ENCODE measurements around the gene TMEM11. TPM values are rescaled to one million over a fixed set of nuclear protein-coding genes. Genes with fewer than 3 reads are reported as not detected.

The TMEM11 gene, protein sequence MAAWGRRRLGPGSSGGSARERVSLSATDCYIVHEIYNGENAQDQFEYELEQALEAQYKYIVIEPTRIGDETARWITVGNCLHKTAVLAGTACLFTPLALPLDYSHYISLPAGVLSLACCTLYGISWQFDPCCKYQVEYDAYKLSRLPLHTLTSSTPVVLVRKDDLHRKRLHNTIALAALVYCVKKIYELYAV
- total RNA-seq: 10 to 100 TPM; 18.7 to 41.5 (median 25.1) TPM

DNA sequence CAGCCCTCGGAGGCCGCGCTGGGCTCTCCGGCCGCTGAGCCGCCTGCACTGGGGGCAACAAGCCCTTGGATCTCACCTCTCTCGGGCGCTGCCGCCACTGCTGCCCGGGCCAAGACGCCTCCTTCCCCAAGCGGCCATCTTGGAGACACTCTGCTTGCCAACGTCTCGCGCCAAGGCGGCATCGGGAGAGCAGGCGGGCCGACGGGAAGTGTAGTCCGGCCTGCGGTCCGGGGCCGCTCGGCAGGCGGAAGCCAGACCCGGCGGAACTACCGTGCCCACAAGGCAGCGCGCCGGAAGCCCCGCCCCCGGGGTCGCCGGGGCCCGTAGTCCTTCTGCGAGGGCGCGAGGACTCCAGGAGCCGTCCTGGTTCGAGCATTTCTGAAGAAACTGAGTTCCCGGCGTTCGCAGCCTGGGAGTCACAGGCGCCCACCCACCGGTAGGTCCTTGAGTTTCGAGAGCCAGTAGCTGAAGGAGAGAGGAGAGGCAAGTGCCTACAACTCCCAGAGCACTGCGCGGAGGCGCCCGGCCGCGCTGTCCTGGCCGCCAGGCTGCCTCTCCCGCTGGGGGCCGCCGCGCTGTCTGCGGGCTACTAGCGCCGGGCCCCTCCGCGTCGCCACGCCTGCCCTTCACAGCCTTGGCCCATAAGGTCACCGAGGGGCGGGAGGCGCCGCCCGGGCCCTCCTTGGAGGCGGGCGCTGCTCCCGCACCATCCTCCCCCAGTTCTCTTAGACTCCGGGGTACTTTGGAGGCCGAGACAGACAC, at the start of gene TMEM11:
Gene TMEM11 (minus strand): TSS at position 147 of the 762 bp plus-strand sequence. CDS start 9 bp downstream, at position 138.
- peak; percentile 80 to 94 (median 90) for ATAC-seq (replicated peaks in 6 of 8)
- Histone ChIP-seq H3K4me1 (replicated peaks in 1 of 2) (peaks cover 14 to 22% of the 10 kb centered on the region in 2 donors), H3K27ac (peak within 1 kb of the TSS; percentile 97 to 99), H3K4me3 (peak within 1 kb of the TSS; percentile 82 to 99 (median 94))
- in situ Hi-C loops (cut with MboI; ENCODE audit: low pct_unique_long_range_greater_than_20kb in 2 of 9, low sequenced_read_pairs in 9 of 9, unreplicated experiment in 9 of 9): no loop called here
- 0 to 2% (median 0%) methylated on average over 3 to 14 of the region's 76 CpGs; no CpG with 5 or more reads in 4 of the 10 experiments for WGBS, 10 experiments

DNA sequence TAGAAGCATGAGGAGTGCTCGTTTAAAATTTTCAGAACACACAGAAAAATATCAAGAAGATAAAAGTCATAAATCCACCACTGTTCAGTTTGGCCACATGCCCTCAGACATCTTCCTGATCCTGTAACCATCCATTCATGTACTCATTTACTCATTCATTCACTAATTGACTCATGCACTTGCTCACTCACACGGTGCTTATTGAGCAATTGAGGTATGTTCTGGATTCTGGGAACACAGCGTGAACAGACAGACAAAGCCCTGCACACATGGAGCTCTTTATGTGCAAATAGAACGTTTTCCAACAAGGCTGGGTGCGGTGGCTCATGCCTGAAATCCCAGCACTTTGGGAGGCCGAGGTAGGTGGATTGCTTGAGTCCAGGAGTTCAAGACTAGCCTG, 49.4 kb upstream of the TMEM11 start:
- no peaks in the 10 kb centered on the region for H3K4me1 ChIP-seq (replicated peaks in 1 of 2)
- peak in 2 of 8 experiments; percentile 75 to 78 for ATAC-seq (replicated peaks in 6 of 8)
- in situ Hi-C loops (cut with MboI; ENCODE audit: low pct_unique_long_range_greater_than_20kb in 2 of 9, low sequenced_read_pairs in 9 of 9, unreplicated experiment in 9 of 9): loop anchor here in 1 of 9 experiments (25.0 kb wide), 1 partner anchor 174 kb away; no protein-coding TSS in a partner anchor
- H3K27ac ChIP-seq: no peak overlapping the region
- no peak overlapping the region for H3K4me3 ChIP-seq
- WGBS, 10 experiments: 0 to 72% (median 37%) methylated on average over 1 to 6 of the region's 6 CpGs; no CpG with 5 or more reads in 1 of the 10 experiments

DNA sequence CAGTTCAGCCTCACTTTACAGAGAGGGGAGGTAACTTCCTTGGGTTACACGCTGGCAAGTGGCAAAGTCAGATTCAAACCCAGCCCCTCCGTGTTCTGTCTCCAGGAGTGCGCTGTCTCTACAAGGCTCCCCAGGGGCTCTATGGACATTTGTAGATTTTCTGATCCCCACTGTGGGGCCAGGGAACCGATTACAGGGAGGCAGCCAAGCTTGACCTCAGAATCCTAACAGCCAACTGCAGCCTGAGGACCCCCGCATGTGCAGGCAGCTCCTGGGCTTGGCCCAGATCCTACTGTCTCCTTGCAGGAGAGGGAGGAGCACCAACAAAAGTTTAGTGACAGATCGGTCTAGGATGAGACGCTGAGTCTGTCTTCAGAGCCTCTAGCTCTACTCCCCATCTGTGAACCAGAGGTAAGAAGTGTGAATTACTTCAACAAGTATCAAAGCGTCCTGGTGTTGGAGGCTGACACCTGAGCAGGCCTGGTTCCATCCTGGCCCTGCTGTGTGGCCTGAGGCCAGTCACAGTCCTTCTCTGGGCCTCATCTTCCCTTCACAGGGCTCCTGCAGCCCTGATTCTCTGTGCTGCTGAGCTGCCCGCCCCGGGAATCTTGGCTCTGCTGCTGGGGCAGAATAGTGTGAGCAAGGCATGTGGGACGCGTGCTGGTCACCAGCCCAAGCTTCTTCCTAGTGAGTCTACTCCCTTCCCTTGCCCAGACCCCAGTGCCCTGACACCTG, 48.5 kb upstream of the TMEM11 start:
- Histone ChIP-seq H3K27ac (no peak overlapping the region), H3K4me1 (replicated peaks in 1 of 2) (no peaks in the 10 kb centered on the region), H3K4me3 (no peak overlapping the region)
- in situ Hi-C loops (cut with MboI; ENCODE audit: low pct_unique_long_range_greater_than_20kb in 2 of 9, low sequenced_read_pairs in 9 of 9, unreplicated experiment in 9 of 9): loop anchor here in 1 of 9 experiments (25.0 kb wide), 1 partner anchor 175 kb away; no protein-coding TSS in a partner anchor
- ATAC-seq (replicated peaks in 6 of 8): no peak
- 58 to 100% (median 76%) methylated on average over 2 to 10 of the region's 12 CpGs for WGBS, 10 experiments

DNA sequence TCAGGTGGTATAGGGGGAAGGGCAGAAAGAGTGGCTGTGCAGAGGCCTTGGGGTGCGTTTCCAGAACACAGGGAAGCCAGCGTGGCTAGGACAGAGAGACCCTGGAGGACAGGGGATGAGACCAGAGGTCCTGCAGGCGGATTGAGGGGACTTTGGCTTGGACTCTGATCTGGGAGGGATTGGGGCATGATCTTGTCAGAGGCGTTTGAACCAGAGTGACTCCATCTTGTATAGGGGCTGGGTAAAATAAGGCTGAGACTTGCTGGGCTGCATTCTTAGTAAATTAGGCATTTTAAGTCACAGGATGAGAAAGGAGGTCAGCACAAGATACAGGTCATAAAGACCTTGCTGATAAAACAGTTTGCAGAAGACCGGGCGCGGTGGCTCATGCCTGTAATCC, 44.6 kb upstream of the TMEM11 start:
- Histone ChIP-seq H3K4me1 (replicated peaks in 1 of 2) (no peaks in the 10 kb centered on the region), H3K27ac (no peak overlapping the region), H3K4me3 (no peak overlapping the region)
- in situ Hi-C loops (cut with MboI; ENCODE audit: low pct_unique_long_range_greater_than_20kb in 2 of 9, low sequenced_read_pairs in 9 of 9, unreplicated experiment in 9 of 9): loop anchor here in 1 of 9 experiments (25.0 kb wide), 1 partner anchor 179 kb away; no protein-coding TSS in a partner anchor
- no peak for ATAC-seq (replicated peaks in 6 of 8)
- 21 to 100% (median 77%) methylated on average over 1 to 7 of the region's 7 CpGs; no CpG with 5 or more reads in 3 of the 10 experiments for WGBS, 10 experiments

DNA sequence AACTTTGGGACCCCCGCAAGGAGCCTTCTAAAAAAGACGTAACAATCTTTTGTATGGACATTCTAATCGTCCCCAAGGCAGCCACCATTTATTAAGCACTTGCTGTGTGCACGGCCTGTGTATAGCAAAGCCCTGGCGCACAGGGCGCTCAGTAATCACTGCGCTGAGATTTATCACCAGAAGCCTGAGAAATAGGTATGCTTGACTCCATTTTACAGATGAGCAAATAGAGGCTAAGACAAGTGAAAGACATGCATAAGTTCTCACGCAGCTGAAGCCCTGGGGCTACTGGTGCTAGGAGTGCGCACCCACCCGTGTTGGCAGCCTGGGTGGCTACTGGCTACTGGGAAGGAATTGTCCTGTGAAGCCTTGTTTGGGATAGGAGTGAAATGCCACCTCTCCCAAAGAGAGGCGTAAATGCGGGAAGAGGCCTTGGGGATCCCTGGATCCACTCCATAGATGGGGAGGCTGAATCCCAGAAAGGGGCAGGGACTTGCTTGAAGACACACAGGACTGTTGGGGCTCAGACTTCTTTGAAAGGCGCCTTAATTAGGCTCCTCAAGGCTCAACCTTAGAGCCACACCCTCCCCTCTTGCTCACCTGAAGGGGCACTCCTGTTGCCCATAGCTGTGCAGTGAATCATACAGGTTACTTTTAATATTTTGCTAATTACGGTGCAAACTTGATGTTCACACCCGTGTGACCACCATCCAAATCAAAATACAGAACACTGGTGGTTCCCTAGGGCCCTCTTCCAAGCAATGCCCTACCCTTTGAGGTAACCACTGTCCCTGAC, 39.9 kb upstream of the TMEM11 start:
- Histone ChIP-seq H3K27ac (peak overlapping the region in 1 of 2 donors; percentile 38), H3K4me1 (replicated peaks in 1 of 2) (peaks cover 0 to 13% of the 10 kb centered on the region in 2 donors), H3K4me3 (peak overlapping the region; percentile 44 to 75 (median 59))
- peak in 2 of 8 experiments; percentile 2 to 8 for ATAC-seq (replicated peaks in 6 of 8)
- 0 to 100% (median 19%) methylated on average over 1 to 9 of the region's 15 CpGs for WGBS, 10 experiments
- in situ Hi-C loops (cut with MboI; ENCODE audit: low pct_unique_long_range_greater_than_20kb in 2 of 9, low sequenced_read_pairs in 9 of 9, unreplicated experiment in 9 of 9): loop anchor here in 1 of 9 experiments (25.0 kb wide), 1 partner anchor 183 kb away; no protein-coding TSS in a partner anchor

DNA sequence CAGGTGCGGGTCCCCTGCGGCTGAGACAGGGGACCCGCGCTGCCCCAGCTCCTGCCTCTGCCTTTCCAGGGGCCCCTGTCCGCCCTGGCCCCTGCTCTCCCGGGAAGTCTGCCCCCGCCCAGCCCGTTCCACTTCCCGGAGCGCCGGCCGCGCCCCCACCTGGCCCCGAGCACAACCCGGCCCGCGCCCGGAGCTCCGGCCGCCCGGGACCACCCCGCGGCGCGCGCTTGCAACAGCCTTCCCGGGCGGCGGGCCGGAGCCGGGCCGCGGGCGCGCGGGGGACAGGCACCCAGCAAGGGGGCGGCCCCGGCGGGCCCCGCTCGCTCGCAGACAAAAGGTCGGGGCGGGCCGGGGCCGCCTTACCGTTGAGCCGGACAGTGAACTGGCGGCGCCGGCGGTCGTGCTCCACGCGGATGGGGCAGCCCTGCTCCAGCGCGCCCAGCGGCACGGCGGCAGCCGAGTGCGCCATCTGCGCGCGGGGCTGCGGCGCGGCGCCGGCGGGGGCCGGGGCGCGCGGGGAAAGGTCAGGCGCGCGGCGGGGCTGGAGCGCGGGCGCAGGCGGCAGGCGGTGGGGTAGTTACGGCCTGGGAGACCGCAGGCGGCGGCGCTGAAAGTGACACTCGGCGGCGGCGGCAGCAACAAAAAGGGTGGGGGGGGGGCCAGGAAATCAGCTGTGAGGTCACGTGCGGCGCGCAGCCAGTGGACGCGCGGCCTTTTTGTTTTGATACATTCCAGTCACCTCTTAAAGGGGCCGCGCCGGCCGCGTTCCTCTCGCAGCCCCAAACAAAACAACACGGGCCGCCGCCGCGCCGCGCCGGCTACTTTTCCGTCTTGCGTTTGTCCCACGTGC, 39.1 kb upstream of the TMEM11 start, which contains the start of gene NATD1:
Gene NATD1 (minus strand): TSS at position 615 of the 850 bp plus-strand sequence. CDS start 146 bp downstream, at position 469.
- peak; percentile 58 to 84 (median 82) for ATAC-seq (replicated peaks in 6 of 8)
- in situ Hi-C loops (cut with MboI; ENCODE audit: low pct_unique_long_range_greater_than_20kb in 2 of 9, low sequenced_read_pairs in 9 of 9, unreplicated experiment in 9 of 9): loop anchor here in 1 of 9 experiments (25.0 kb wide), 1 partner anchor 184 kb away; no protein-coding TSS in a partner anchor
- peaks cover 0 to 13% of the 10 kb centered on the region in 2 donors for H3K4me1 ChIP-seq (replicated peaks in 1 of 2)
- H3K27ac ChIP-seq: peak within 1 kb of the TSS in 1 of 2 donors; percentile 38
- 0 to 3% (median 3%) methylated on average over 3 to 18 of the region's 117 CpGs; no CpG with 5 or more reads in 6 of the 10 experiments for WGBS, 10 experiments
- H3K4me3 ChIP-seq: peak within 1 kb of the TSS; percentile 44 to 75 (median 59)

DNA sequence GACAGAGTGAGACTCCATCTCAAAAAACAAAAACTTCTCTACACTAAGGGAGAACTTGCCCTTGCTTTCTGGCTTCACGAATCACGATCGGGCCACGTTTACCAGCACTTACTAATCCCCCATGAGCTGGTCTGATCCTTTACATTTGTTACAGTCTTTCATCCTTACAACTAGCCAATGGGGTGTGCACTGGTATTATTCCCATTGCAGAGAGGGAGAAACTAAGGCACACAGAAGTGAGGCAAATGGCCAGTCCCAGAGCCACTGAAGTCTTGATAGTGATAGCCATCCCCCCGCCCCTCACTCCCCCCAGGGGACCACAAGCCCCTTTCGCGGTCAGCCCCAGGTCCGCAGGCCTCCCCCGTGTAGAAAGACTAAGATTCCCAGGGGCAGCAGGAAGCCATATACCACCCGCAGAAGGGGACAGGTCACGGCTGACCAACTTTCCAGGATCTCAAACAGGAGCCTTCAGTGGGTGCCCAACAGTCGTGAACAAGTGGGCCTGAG, 38.4 kb upstream of the TMEM11 start:
- Histone ChIP-seq H3K4me1 (replicated peaks in 1 of 2) (peaks cover 0 to 13% of the 10 kb centered on the region in 2 donors), H3K27ac (no peak overlapping the region), H3K4me3 (peak overlapping the region; percentile 44 to 75 (median 59))
- no peak for ATAC-seq (replicated peaks in 6 of 8)
- in situ Hi-C loops (cut with MboI; ENCODE audit: low pct_unique_long_range_greater_than_20kb in 2 of 9, low sequenced_read_pairs in 9 of 9, unreplicated experiment in 9 of 9): loop anchor here in 1 of 9 experiments (25.0 kb wide), 1 partner anchor 185 kb away; no protein-coding TSS in a partner anchor
- 8 to 70% (median 27%) methylated on average over 3 to 5 of the region's 12 CpGs; no CpG with 5 or more reads in 6 of the 10 experiments for WGBS, 10 experiments

DNA sequence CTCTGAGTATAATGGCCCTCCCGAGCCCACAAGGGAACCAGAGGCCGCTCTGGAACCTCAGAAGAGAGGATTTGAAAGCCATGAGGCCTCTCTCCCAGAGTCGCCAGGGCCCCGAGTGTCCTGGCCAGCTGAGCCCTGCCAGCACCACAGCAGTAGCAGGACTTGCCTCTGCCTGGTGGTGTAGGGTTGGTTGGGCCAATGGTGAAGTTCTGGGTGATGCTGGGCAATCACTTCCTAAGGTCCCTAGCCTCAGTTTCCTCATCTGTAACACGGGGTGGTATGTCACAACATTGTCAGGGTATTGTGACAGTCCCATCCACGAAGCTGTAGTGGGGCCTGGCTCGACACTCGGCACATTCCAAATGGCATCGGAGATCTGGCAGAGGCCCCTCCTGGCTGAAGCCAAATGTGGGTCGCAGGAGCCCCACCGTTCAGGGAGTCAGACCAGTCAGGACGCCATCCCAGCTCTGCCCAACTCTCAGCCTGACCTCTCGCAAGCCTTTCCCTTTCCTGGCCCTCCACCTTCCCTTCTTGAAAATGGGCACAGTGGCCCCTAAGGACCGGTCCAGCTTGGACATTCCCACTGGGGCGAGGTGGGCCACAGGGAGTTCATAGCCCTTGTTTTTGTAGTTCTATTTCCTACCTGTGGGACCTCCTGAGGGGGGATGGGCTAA, 37.5 kb upstream of the TMEM11 start:
- in situ Hi-C loops (cut with MboI; ENCODE audit: low pct_unique_long_range_greater_than_20kb in 2 of 9, low sequenced_read_pairs in 9 of 9, unreplicated experiment in 9 of 9): loop anchor here in 1 of 9 experiments (25.0 kb wide), 1 partner anchor 186 kb away; no protein-coding TSS in a partner anchor
- Histone ChIP-seq H3K4me1 (replicated peaks in 1 of 2) (peaks cover 0 to 13% of the 10 kb centered on the region in 2 donors), H3K27ac (no peak overlapping the region), H3K4me3 (no peak overlapping the region)
- 30 to 100% (median 67%) methylated on average over 2 to 10 of the region's 15 CpGs; no CpG with 5 or more reads in 3 of the 10 experiments for WGBS, 10 experiments
- no peak for ATAC-seq (replicated peaks in 6 of 8)

DNA sequence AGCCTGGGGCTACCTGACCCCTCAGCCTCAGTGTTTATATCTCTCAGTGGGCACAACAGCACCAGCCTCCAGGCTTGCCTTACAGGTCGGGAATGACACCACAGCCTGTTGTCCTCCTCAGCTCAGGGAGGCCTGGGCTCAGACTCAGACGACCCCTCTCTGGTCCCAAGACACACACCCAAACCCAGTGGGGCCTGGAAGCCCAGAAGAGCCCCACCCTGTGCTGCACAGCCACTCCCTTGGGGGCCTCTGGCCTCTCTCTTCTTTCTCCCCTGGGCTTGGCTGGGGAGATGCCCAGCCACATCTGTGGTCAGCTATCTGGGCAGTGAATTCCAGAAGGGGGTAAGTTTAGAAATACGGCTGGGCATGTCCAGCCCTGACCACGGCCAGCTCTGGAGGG, 36.9 kb upstream of the TMEM11 start:
- in situ Hi-C loops (cut with MboI; ENCODE audit: low pct_unique_long_range_greater_than_20kb in 2 of 9, low sequenced_read_pairs in 9 of 9, unreplicated experiment in 9 of 9): loop anchor here in 1 of 9 experiments (25.0 kb wide), 1 partner anchor 186 kb away; no protein-coding TSS in a partner anchor
- 0 to 82% (median 67%) methylated on average over 1 to 2 of the region's 4 CpGs; no CpG with 5 or more reads in 7 of the 10 experiments for WGBS, 10 experiments
- H3K4me1 ChIP-seq (replicated peaks in 1 of 2): peaks cover 0 to 13% of the 10 kb centered on the region in 2 donors
- peak in 2 of 8 experiments; percentile 3 to 4 for ATAC-seq (replicated peaks in 6 of 8)
- no peak overlapping the region for H3K4me3 ChIP-seq
- no peak overlapping the region for H3K27ac ChIP-seq

DNA sequence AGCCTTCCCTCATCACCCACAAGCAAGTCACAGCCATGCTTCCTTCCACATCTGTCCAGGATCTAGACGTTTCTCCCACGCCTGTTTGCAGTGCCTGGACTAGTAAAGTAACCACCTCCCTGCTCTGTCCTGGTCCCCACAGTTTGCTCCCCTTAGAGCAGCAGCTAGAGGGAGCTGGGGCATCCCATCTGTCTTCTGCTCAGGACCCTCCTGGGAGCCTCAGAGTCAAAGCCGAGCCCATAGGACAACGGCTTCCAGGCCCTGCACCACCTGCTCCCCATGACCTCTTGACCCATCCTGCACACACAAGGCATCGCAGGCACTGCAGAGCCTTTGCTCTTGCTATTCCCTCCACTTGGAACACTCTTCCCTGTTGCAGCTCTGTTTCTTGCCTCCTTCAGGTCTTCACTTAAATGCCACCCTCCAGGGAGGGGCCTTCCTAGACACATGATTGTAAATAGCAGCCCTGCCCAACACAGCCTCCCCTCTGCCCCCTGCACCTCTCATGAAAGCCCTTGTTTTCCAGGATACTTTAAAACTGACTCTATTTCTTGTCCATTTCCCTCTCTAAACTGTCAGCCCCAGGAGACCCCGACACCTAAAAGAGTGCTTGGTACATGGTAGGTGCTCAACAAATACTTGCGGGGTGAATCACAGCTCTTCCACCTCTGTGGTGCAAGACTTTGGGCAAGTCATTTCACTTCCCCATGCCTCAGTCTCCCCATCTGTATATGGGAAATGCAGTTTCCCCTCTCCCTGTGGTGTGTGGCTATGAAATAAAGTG, 36.2 kb upstream of the TMEM11 start:
- WGBS, 10 experiments: 14 to 60% (median 26%) methylated on average over 1 to 5 of the region's 7 CpGs; no CpG with 5 or more reads in 4 of the 10 experiments
- peaks cover 0 to 13% of the 10 kb centered on the region in 2 donors for H3K4me1 ChIP-seq (replicated peaks in 1 of 2)
- no peak overlapping the region for H3K4me3 ChIP-seq
- in situ Hi-C loops (cut with MboI; ENCODE audit: low pct_unique_long_range_greater_than_20kb in 2 of 9, low sequenced_read_pairs in 9 of 9, unreplicated experiment in 9 of 9): loop anchor here in 2 of 9 experiments (25.0 kb wide), 2 partner anchors 113 to 187 kb away; partner anchors contain the start of gene DHRS7B (in 1 of the 2)
- H3K27ac ChIP-seq: no peak overlapping the region
- peak in 4 of 8 experiments; percentile 39 to 51 (median 46) for ATAC-seq (replicated peaks in 6 of 8)

Measured in motor neuron (in vitro differentiated cells).